NCI-H1092 treated with DMSO at 0.1 percent for 48 hours (cell line): ENCODE results near the gene PAPLN.

Experiments used
- DNase-seq: peaks from one replicate; lab custom pipeline; 2025; lab: John Stamatoyannopoulos, UW

PAPLN gene

DNA sequence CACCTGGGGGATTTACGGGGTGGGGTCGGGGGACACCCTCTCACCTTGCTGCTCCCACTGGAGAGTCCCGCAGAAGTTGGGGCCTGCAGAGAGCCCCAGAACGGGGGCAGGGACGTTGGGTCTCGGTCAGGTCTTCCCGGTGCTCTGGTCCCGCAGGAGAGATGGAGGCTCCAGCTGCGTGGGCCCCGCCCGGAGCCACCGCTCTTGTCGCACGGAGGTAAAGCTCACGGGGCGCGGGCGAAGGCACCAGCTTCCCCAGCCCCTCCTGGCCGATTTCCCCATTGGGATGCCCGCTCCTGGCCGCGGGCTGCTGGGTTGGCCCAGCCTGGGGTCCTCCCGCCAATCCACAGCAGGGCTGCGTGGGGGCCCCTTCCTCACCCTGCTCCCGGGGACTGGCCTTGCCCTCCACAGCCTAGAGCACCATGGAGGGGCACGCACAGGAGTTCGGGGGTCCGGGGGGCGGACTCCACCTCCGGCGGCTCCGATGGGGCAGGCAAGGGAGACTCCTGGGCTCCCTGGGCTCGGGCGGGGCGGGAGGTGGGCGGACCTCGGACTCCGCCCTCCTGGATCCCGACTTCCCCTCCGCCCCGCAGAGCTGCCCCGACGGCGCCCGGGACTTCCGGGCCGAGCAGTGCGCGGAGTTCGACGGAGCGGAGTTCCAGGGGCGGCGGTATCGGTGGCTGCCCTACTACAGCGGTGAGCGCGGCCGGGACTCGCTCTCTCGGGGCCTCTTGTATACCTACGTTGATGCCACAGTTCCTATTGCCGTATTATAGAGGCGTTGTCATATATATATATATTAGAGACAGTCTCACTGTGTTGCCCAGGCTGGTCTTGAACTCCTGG is 8.4 kb downstream of the PAPLN start:
- no peak for DNase-seq

GRCh38 chr14:73246387-73247150 is 9.3 kb downstream of the PAPLN start:
- DNase-seq: no peak

GRCh38 chr14:73248108-73248868 is 11.0 kb downstream of the PAPLN start:
- no peak for DNase-seq

DNA sequence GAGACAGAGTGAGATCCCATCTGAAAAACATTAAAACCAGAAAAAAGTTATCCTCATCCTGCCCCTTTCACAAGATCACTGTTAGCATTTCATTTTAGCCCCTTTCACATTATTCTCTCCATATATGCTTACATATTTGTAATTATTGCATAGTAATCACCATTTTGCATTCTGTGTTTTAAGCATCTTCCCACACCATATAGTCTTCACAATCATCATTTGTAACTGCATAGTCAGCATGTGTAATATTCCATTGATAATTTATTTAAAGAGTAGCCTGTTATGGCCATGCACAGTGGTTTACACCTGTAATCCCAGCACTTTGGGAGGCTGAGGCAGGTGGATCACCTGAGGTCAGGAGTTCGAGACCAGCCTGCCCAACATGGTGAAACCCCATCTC is 11.8 kb downstream of the PAPLN start:
- DNase-seq: no peak

DNA sequence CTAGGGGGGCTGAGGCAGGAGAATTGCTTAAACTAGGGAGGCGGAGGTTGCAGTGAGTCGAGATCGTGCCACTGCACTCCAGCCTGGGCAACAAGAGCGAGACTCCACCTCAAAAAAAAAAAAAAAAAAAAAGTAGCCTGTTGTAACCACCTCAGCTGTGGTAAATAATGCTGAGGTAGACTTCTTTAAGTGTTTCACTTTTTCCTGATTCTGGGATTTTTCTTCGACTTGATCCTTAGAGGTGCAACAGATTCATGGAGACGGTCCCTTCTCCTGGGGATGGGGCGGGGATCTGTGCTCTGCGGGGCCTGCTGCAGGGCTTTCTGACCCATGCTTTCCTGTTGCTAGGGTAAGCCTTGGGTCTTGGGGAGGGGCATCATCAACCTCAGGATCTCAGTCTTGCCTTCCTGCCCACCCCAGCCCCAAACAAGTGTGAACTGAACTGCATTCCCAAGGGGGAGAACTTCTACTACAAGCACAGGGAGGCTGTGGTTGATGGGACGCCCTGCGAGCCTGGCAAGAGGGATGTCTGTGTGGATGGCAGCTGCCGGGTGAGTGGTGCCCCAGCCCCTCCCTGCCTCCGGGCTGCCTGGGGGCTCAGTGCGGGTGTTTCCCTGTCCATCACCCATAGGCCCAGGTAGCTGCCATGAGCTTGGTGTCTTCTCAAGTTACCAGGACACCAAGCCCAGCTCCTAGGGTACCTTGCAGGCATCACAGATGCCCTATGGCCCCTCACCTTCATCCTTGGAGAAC is 12.4 kb downstream of the PAPLN start:
- DNase-seq: no peak

DNA sequence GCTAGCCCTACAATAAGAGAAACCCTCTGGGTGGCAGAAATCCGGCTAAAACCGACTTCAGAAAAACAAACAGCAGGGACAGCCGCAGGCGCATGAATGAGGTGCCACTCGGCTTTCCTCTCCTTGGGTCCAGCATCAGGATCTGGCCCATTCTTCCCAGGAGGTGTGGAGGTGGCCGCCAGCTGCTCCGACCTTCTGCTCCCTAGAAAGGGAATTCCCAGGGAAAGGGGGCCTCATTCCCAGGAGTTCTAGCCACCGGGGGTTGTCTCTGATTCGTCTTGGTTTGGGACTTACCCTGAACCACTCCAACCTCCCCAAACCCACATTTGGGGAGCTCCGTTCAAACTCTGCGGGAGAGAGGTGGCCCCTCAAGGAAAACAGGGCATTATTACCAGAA is 13.0 kb downstream of the PAPLN start:
- no peak for DNase-seq

GRCh38 chr14:73250781-73251500 is 13.6 kb downstream of the PAPLN start:
- peak; percentile 24 for DNase-seq

- no peak for DNase-seq
These were observed 14.4 kb downstream of the PAPLN start for GRCh38 chr14:73251516-73252215.

DNA sequence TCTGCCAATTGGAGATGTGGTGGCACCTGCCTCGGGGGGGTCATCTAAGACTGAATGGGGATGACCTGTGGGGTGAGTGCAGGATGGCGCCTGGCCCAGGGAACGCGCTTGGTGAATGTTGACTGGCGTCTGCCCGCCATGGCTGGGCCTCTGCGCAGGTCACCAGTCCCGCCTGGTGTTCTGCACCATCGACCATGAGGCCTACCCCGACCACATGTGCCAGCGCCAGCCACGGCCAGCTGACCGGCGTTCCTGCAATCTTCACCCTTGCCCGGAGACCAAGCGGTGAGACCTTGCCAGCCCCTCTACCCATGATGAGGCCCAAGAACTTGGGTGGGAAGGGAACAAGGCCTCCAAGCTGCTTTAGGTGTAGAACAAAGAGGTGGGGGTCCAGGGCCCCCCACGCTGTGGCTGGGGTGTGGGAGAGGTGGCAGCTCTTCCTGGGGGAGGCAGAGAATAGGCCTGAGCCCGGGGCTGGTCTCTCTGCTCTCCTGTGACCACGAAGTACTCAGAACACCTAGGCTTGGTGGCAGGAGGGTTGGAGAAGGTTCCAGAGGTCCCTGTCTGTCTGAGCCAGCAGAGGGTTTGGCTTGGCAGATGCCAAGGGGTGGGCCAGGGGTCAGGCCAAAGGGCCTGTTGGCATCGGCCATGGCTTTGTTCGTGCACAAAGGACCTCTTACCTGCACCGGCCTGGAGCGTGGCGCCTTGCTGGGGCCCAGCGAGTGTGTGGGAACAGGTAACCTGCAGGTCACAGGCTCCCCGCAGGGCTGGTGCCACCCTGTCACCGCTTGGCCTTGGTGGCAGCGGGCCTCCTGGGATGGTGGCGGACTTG is 15.4 kb downstream of the PAPLN start:
- no peak for DNase-seq

GRCh38 chr14:73253323-73253610 is 16.0 kb downstream of the PAPLN start:
- no peak for DNase-seq

DNA sequence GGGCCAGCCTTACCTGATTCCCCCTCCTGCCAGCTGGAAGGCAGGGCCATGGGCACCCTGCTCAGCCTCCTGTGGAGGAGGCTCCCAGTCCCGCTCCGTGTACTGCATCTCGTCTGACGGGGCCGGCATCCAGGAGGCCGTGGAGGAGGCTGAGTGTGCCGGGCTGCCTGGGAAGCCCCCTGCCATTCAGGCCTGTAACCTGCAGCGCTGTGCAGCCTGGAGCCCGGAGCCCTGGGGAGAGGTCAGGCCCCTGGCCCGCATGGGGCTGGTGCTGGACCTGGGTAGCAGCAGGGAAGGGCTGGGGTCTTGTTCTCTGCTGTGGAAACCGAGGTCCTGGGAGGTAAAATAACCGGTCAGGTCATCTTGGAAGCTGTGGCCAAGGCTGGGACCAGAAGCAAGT is 16.4 kb downstream of the PAPLN start:
- no peak for DNase-seq

GRCh38 chr14:73254247-73255004 is 17.1 kb downstream of the PAPLN start:
- DNase-seq: no peak

- no peak for DNase-seq
These were observed 17.7 kb downstream of the PAPLN start for GRCh38 chr14:73255005-73255400.

DNA sequence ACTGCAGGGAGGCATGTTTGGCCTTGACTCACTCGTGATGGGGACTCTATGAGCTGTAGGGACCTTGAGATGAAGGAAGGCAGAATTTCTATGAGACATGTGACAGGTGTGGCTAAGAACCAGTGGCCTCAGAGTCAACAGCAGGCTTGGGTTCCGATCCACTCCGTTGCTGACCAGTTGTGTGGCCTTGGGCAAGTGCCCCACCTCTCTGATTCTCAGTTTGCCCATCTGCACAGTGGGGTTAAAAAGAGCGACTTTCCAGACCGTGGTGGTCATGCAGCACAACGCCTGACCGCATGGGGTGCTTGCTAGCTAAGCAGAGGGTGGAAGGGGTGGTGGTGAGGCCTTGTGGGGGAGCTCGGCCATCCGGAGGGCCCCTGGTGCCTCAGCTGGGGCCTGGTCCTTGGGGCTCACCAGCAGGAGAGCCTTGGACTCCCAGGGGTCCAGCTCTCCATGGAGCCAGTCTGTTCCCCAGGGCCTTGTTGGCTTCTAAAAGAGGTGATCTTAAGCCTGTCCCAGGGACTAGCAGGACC is 18.5 kb downstream of the PAPLN start:
- no peak for DNase-seq

GRCh38 chr14:73258076-73258475 is 20.8 kb downstream of the PAPLN start:
- DNase-seq: no peak

DNA sequence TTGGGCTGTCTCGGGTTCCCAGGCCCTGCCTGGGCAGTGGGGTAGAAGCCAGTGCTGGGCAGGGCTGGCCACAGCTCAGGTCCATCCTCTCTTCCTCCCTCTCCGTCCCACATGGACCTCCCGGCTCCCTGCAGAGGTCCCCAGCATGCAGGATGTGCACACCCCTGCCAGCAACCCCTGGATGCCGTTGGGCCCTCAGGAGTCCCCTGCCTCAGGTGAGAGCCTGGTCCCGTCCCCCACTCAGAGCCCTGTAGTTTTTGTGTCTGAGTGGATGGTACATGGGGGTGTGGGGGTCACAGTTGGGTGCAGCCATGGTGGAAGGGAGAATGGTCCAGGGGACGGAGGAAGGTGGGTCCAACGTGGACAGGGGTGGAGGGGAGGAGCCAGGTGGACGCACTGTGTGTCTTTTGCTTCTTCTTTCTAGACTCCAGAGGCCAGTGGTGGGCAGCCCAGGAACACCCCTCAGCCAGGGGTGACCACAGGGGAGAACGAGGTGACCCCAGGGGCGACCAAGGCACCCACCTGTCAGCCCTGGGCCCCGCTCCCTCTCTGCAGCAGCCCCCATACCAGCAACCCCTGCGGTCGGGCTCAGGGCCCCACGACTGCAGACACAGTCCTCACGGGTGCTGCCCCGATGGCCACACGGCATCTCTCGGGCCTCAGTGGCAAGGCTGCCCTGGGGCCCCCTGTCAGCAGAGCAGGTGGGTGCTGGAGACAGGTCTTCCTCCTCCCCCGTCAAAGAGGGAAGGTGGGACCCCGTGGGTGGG is 21.7 kb downstream of the PAPLN start:
- DNase-seq: no peak

- DNase-seq: no peak
These were observed 22.5 kb downstream of the PAPLN start for GRCh38 chr14:73259837-73260236.

- DNase-seq: no peak
These were observed 23.3 kb downstream of the PAPLN start for GRCh38 chr14:73260574-73260973.
